ENCODE measurements around the gene BLACAT1.

DNA sequence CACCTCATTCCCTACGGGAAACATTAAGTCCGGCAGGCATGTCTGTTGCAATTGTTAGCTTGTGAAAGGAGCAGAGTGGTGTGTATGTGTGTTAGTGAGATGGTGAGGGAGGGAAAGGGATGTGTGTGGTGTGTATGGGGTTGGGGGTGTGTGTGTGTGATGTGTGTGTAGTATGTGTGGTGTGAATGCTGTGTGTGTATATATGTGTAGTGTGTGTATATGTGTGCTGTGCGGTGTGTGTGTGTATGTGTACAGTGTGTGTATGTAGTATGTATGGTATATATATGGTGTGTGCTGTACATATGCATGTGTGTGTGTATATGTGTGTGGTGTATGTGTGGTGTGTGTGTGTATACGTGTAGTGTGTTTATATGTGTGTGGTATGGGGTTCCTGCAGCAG, 20.8 kb upstream of the BLACAT1 start:
- no peak for TF ChIP-seq POLR2AphosphoS5 (IDR thresholded peaks at IDR 0.05; ENCODE audit: low read depth, low read length)
- no peak for TF ChIP-seq TAF1 (IDR thresholded peaks at IDR 0.05; ENCODE audit: low read depth, low read length)
- TF ChIP-seq POLR2A (IDR thresholded peaks at IDR 0.05; ENCODE audit: low read depth, low read length), result no peak
- no peak for TF ChIP-seq POU2F2 (IDR thresholded peaks at IDR 0.05; ENCODE audit: low read depth, low read length)
- TF ChIP-seq SPI1 (IDR thresholded peaks at IDR 0.05; ENCODE audit: low read depth, low read length), result no peak
- no peak for TF ChIP-seq PAX5 (IDR thresholded peaks at IDR 0.05; ENCODE audit: insufficient read depth, low read length, severe bottlenecking)

Data from GM12891 (cell line).